Neural progenitor cell (in vitro differentiated cells): ENCODE measurements around the gene RNASEH2C. TPM values are rescaled to one million over a fixed set of nuclear protein-coding genes. Genes with fewer than 3 reads are reported as not detected.

ENCODE experiments used
- DNase-seq: peaks from one replicate; pipeline ENCODE4 v3.0.0-alpha.2; 2016; ENCODE audit warnings: low spot score
- H2AFZ ChIP-seq: fragments of 200-600 bp; sonication (generic); replicated peaks from 2 replicates; pipeline ENCODE4 v1.6.1; 2016; ENCODE audit warnings: antibody characterized with exemption
- H3F3A ChIP-seq: fragments of 200-600 bp; sonication (generic); 2 replicates; pipeline ENCODE4 v1.6.1; 2016; ENCODE audit warnings: antibody characterized with exemption, low read depth
- H3K27ac ChIP-seq: fragments of 200-600 bp; sonication (generic); 2 replicates; pipeline ENCODE4 v1.5.1; 2016; ENCODE audit warnings: mild to moderate bottlenecking
- H3K27me3 ChIP-seq: fragments of 200-600 bp; sonication (generic); 2 replicates; pipeline ENCODE4 v1.6.1; 2016; ENCODE audit warnings: mild to moderate bottlenecking, moderate library complexity
- H3K36me3 ChIP-seq: fragments of 200-600 bp; sonication (generic); 2 replicates; pipeline ENCODE4 v1.5.1; 2016
- H3K4me1 ChIP-seq: fragments of 200-600 bp; sonication (generic); 2 replicates; pipeline ENCODE4 v1.6.1; 2016; ENCODE audit warnings: mixed run types
- H3K4me2 ChIP-seq: fragments of 200-600 bp; sonication (generic); 2 replicates; pipeline ENCODE4 v1.6.1; 2016
- H3K4me3 ChIP-seq: fragments of 200-600 bp; sonication (generic); 2 replicates; pipeline ENCODE4 v1.5.1; 2016
- H3K79me2 ChIP-seq: fragments of 200-600 bp; sonication (generic); 2 replicates; pipeline ENCODE4 v1.6.1; 2016; ENCODE audit warnings: low read depth
- H3K9ac ChIP-seq: fragments of 200-600 bp; sonication (generic); 2 replicates; pipeline ENCODE4 v1.6.1; 2016
- H3K9me3 ChIP-seq: fragments of 200-600 bp; sonication (generic); 2 replicates; pipeline ENCODE4 v1.5.1; 2016; ENCODE audit warnings: low read depth
- H4K20me1 ChIP-seq: fragments of 200-600 bp; sonication (generic); 2 replicates; pipeline ENCODE4 v1.6.1; 2016; ENCODE audit warnings: low read depth
- H3K27ac Mint-ChIP-seq: 3 replicates; pipeline ENCODE4 v1.8.0; 2021; ENCODE audit warnings: mixed read lengths
- H3K27me3 Mint-ChIP-seq: 2 replicates; pipeline ENCODE4 v1.8.0; 2022; ENCODE audit warnings: low read depth, mild to moderate bottlenecking, inconsistent platforms, moderate library complexity, mixed read lengths; ENCODE audit not compliant: insufficient read depth
- H3K36me3 Mint-ChIP-seq: 3 replicates; pipeline ENCODE4 v1.8.0; 2021; ENCODE audit warnings: mixed read lengths
- H3K4me1 Mint-ChIP-seq: 3 replicates; pipeline ENCODE4 v1.8.0; 2021; ENCODE audit warnings: mixed read lengths
- H3K4me3 Mint-ChIP-seq: 3 replicates; pipeline ENCODE4 v1.8.0; 2021; ENCODE audit warnings: mild to moderate bottlenecking, moderate library complexity, mixed read lengths
- H3K9me3 Mint-ChIP-seq: 3 replicates; pipeline ENCODE4 v1.8.0; 2020; ENCODE audit warnings: mixed read lengths
- CTCF ChIP-seq: fragments of 200-600 bp; sonication (generic); IDR thresholded peaks from 2 replicates; pipeline ENCODE4 v1.5.1; 2017; ENCODE audit warnings: antibody characterized with exemption, mild to moderate bottlenecking
- EZH2 ChIP-seq: fragments of 200-600 bp; sonication (generic); IDR thresholded peaks from 2 replicates; pipeline ENCODE4 v1.6.1; 2017; ENCODE audit warnings: antibody characterized with exemption, mild to moderate bottlenecking, moderate library complexity
- EZH2phosphoT487 ChIP-seq: fragments of 200-600 bp; sonication (generic); IDR thresholded peaks from 2 replicates; pipeline ENCODE4 v1.6.1; 2017; ENCODE audit warnings: antibody characterized with exemption
- small RNA-seq: library from RNA; depleted of rRNA; stranded (forward); fragments of <200 nt; gene quantifications from one replicate; pipeline ENCODE3, GENCODE V24; 2015
- total RNA-seq: library from RNA; depleted of rRNA; stranded (reverse); fragments of >200 nt; gene quantifications from 2 replicates; pipeline ENCODE4 v1.2.3, GENCODE V29; 2015; ENCODE audit warnings: low replicate concordance

The RNASEH2C gene
- total RNA-seq, 1 donor from 2014 or later: 23.4 TPM

GRCh38 chr11:65680192-65680743, 40.3 kb downstream of the RNASEH2C start:
- no peaks in the 10 kb centered on the region for H4K20me1 ChIP-seq
- no peaks in the 10 kb centered on the region for H3K9me3 ChIP-seq
- no peak for DNase-seq
- no peaks in the 10 kb centered on the region for H3K4me1 ChIP-seq
- no peak overlapping the region for H3K9ac ChIP-seq
- H3K36me3 Mint-ChIP-seq: no peaks in the 10 kb centered on the region
- no peak overlapping the region for H3K4me3 Mint-ChIP-seq
- no peak overlapping the region for H3K4me3 ChIP-seq
- H3K27me3 Mint-ChIP-seq: peaks cover 9% of the 10 kb centered on the region
- H3K4me1 Mint-ChIP-seq: no peaks in the 10 kb centered on the region
- no peak overlapping the region for H2AFZ ChIP-seq
- H3K79me2 ChIP-seq: no peaks in the 10 kb centered on the region
- H3K27ac Mint-ChIP-seq: no peak overlapping the region
- H3F3A ChIP-seq: no peaks in the 10 kb centered on the region
- H3K27ac ChIP-seq: no peak overlapping the region
- H3K36me3 ChIP-seq: no peaks in the 10 kb centered on the region
- H3K4me2 ChIP-seq: no peak overlapping the region
- no peaks in the 10 kb centered on the region for H3K9me3 Mint-ChIP-seq
- H3K27me3 ChIP-seq: peaks cover 12% of the 10 kb centered on the region
- no peak for TF ChIP-seq EZH2phosphoT487
- no peak for TF ChIP-seq CTCF
- no peak for TF ChIP-seq EZH2

GRCh38 chr11:65672982-65673381, 47.6 kb downstream of the RNASEH2C start:
- H4K20me1 ChIP-seq: no peaks in the 10 kb centered on the region
- no peaks in the 10 kb centered on the region for H3K9me3 ChIP-seq
- H3K9ac ChIP-seq: no peak overlapping the region
- H3K4me1 ChIP-seq: no peaks in the 10 kb centered on the region
- no peaks in the 10 kb centered on the region for H3K36me3 ChIP-seq
- H3K4me3 Mint-ChIP-seq: no peak overlapping the region
- H3F3A ChIP-seq: no peaks in the 10 kb centered on the region
- H3K9me3 Mint-ChIP-seq: no peaks in the 10 kb centered on the region
- no peak for DNase-seq
- no peak overlapping the region for H3K27ac ChIP-seq
- H3K27me3 Mint-ChIP-seq: no peaks in the 10 kb centered on the region
- no peak overlapping the region for H3K4me2 ChIP-seq
- no peaks in the 10 kb centered on the region for H3K4me1 Mint-ChIP-seq
- no peaks in the 10 kb centered on the region for H3K36me3 Mint-ChIP-seq
- no peak overlapping the region for H3K4me3 ChIP-seq
- H3K79me2 ChIP-seq: no peaks in the 10 kb centered on the region
- no peak overlapping the region for H2AFZ ChIP-seq
- H3K27ac Mint-ChIP-seq: no peak overlapping the region
- H3K27me3 ChIP-seq: no peaks in the 10 kb centered on the region
- TF ChIP-seq CTCF (no peak), EZH2phosphoT487 (no peak), EZH2 (no peak)

- Histone ChIP-seq H3K4me3 (no peak overlapping the region), H3K79me2 (no peaks in the 10 kb centered on the region), H3K36me3 (no peaks in the 10 kb centered on the region), H3K9me3 (no peaks in the 10 kb centered on the region), H4K20me1 (no peaks in the 10 kb centered on the region), H3K4me1 (no peaks in the 10 kb centered on the region), H3K9ac (no peak overlapping the region), H3K27ac (no peak overlapping the region), H3K4me2 (no peak overlapping the region), H2AFZ (no peak overlapping the region), H3K27me3 (no peaks in the 10 kb centered on the region), H3F3A (no peaks in the 10 kb centered on the region)
- DNase-seq: no peak
- no peak for TF ChIP-seq EZH2phosphoT487
- TF ChIP-seq CTCF: no peak
- TF ChIP-seq EZH2: no peak
- Mint-ChIP-seq H3K36me3 (no peaks in the 10 kb centered on the region), H3K27me3 (no peaks in the 10 kb centered on the region), H3K27ac (no peak overlapping the region), H3K9me3 (no peaks in the 10 kb centered on the region), H3K4me1 (no peaks in the 10 kb centered on the region), H3K4me3 (no peak overlapping the region)
These were observed 48.3 kb downstream of the RNASEH2C start for GRCh38 chr11:65672180-65672860.

Small RNAs within 50 kb of the gene (small RNA-seq; reads per million reads assigned to genes)
- not detected for gene RN7SL309P

Other genes with a start within 250 kb of the RNASEH2C start
- gene MALAT1, start 221.8 kb downstream of the RNASEH2C start, total RNA-seq: 5,397 and 9,030 TPM in 2 replicates
- 16.9 and 45.2 TPM in 2 replicates for gene SCYL1, start 195.7 kb downstream of the RNASEH2C start, total RNA-seq
- 1.2 and 6.1 TPM in 2 replicates for gene LTBP3, start 162.4 kb downstream of the RNASEH2C start, total RNA-seq
- gene ZNRD2, start 150.3 kb downstream of the RNASEH2C start, total RNA-seq: 15.5 and 34.0 TPM in 2 replicates
- gene FAM89B, start 148.3 kb downstream of the RNASEH2C start, total RNA-seq: 11.7 and 27.8 TPM in 2 replicates
- gene EHBP1L1, start 144.7 kb downstream of the RNASEH2C start, total RNA-seq: 4.7 and 5.1 TPM in 2 replicates
- 0.34 TPM in 1 of 2 replicates, not detected in the other for gene KCNK7, start 125.0 kb downstream of the RNASEH2C start, total RNA-seq
- 9.9 and 42.0 TPM in 2 replicates for gene MAP3K11, start 106.6 kb downstream of the RNASEH2C start, total RNA-seq
- gene PCNX3, start 105.0 kb downstream of the RNASEH2C start, total RNA-seq: 6.6 and 19.3 TPM in 2 replicates
- 4.7 and 16.4 TPM in 2 replicates for gene SIPA1, start 82.7 kb downstream of the RNASEH2C start, total RNA-seq
- gene RELA, start 57.9 kb downstream of the RNASEH2C start, total RNA-seq: 11.0 and 14.7 TPM in 2 replicates
- gene KAT5, start 8.5 kb downstream of the RNASEH2C start, total RNA-seq: 21.0 and 41.7 TPM in 2 replicates
- 3.6 and 13.8 TPM in 2 replicates for gene AP5B1, start 60.2 kb upstream of the RNASEH2C start, total RNA-seq
- gene OVOL1, start 66.3 kb upstream of the RNASEH2C start, total RNA-seq: 0.12 TPM in 1 of 2 replicates, not detected in the other
- gene SNX32, start 113.2 kb upstream of the RNASEH2C start, total RNA-seq: 1.4 and 3.0 TPM in 2 replicates
- gene CFL1, start 137.4 kb upstream of the RNASEH2C start, total RNA-seq: 704 and 971 TPM in 2 replicates
- gene MUS81, start 139.6 kb upstream of the RNASEH2C start, total RNA-seq: 36.8 and 42.4 TPM in 2 replicates
- 9.2 and 25.1 TPM in 2 replicates for gene EFEMP2, start 152.0 kb upstream of the RNASEH2C start, total RNA-seq
- gene CTSW, start 159.0 kb upstream of the RNASEH2C start, total RNA-seq: not detected in 2 replicates
- gene FIBP, start 167.7 kb upstream of the RNASEH2C start, total RNA-seq: 92.1 and 113 TPM in 2 replicates
- 3.9 and 23.1 TPM in 2 replicates for gene CCDC85B, start 169.9 kb upstream of the RNASEH2C start, total RNA-seq
- gene FOSL1, start 179.6 kb upstream of the RNASEH2C start, total RNA-seq: not detected in 2 replicates
- gene C11orf68, start 198.3 kb upstream of the RNASEH2C start, total RNA-seq: 6.9 and 22.4 TPM in 2 replicates
- gene DRAP1, start 198.6 kb upstream of the RNASEH2C start, total RNA-seq: 51.0 and 74.8 TPM in 2 replicates
- 3.0 and 7.3 TPM in 2 replicates for gene TSGA10IP, start 224.7 kb upstream of the RNASEH2C start, total RNA-seq
- gene SART1, start 240.9 kb upstream of the RNASEH2C start, total RNA-seq: 8.6 and 39.5 TPM in 2 replicates